ENCODE data around the gene AZU1.

DNA sequence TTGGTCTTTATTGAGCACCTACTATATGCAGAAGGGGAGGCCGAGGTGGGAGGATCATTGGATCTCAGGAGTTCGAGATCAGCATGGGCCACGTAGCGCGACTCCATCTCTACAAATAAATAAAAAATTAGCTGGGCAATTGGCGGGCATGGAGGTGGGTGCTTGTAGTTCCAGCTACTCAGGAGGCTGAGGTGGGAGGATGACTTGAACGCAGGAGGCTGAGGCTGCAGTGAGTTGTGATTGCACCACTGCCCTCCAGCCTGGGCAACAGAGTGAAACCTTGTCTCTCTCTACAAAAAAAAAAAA, 35.6 kb downstream of the AZU1 start:
- TF ChIP-seq POLR2A (IDR thresholded peaks at IDR 0.05; ENCODE audit: low read depth, low read length) (no peak), POLR2AphosphoS5 (IDR thresholded peaks at IDR 0.05; ENCODE audit: low read depth, low read length) (no peak), TAF1 (IDR thresholded peaks at IDR 0.05; ENCODE audit: low read depth, low read length) (no peak), PAX5 (IDR thresholded peaks at IDR 0.05; ENCODE audit: insufficient read depth, low read length, severe bottlenecking) (no peak), SPI1 (IDR thresholded peaks at IDR 0.05; ENCODE audit: low read depth, low read length) (no peak)
